ENCODE data around the gene TUBB4B.
A peak's percentile ranks its signal among the peaks of the same experiment; 100 is the strongest.
"Not testable (repeated sequence)": the region's sequence is repeated elsewhere in the genome, so short reads cannot be mapped to it uniquely, and the experiment has no call there.

The TUBB4B gene

GRCh38 chr9:137252555-137253506 lies 11.7 kb downstream of the TUBB4B start:
- no peak for DNase-seq (ENCODE audit: low spot score)

GRCh38 chr9:137253717-137254623 lies 12.9 kb downstream of the TUBB4B start:
- DNase-seq (ENCODE audit: low spot score), result no peak

DNA sequence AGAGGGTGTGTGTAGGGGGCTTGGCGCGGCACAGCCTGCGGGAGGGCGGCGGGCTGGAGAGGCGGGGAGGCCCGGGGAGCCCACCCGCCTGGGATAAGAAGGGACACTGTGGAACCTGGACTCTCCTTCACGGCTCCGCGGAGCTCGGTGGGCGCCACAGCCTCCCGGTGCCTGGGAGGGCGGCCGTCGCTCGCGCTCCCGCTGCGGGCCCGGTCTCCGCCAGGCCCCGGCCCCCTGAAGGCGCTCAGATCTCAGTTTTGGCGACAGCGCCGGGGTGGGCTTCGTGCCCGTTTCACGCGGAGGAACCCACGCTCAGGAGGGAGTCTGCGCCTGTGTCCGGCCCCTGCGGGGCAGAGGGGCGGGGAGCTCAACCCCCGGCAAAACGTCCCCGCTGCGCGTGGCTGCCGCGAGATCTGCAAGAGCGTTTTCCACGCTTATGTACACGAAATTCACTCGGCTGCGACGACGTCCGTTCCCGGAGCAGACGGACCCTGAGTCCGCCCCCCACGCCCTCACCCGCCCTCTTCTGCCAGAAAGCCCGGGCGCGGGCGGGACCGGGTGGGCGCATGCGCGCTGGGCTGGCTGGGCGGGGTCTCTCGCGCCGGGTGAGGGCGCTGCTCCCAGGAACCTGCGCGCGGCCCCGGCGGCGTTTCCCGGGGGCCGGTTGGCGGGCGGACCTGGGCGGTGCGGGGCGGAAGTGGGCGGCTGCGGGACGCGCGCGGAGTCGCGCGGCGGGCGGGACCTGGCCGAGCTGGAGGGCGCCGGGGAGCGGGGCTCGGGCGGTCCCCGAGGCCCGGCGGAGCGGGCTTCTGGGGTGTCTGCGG lies 13.7 kb downstream of the TUBB4B start, which contains the start of gene NELFB:
NELFB (plus strand) TSS at position 704 of the 824 bp plus-strand sequence.
- peak; percentile 93 for DNase-seq (ENCODE audit: low spot score)

DNA sequence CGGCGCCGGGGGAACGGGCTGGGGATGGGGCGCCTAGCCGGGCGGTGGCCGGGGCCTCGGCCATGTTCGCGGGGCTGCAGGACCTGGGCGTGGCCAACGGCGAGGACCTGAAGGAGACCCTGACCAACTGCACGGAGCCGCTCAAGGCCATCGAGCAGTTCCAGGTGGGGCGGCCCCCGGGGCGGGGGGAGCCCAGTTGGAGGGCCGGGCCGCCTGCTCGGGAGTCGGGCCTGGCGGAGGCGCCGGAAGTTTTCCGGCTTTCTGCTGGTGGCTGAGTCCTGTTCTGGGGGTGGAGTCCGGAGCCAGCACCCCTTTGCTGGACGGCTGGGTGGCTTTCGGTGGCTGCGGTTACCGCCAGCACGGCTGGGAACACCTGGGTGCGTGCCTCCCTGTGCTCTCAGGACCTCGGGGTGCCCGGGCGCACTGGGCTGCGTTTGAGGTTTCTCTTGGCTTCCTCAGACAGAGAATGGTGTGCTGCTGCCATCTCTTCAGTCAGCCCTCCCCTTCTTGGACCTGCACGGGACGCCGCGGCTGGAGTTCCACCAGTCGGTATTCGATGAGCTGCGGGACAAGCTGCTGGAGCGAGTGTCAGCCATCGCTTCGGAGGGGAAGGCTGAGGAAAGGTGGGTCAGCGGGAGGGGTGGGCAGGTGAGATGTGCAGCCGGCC lies 14.5 kb downstream of the TUBB4B start:
- peak; percentile 29 for DNase-seq (ENCODE audit: low spot score)

DNA sequence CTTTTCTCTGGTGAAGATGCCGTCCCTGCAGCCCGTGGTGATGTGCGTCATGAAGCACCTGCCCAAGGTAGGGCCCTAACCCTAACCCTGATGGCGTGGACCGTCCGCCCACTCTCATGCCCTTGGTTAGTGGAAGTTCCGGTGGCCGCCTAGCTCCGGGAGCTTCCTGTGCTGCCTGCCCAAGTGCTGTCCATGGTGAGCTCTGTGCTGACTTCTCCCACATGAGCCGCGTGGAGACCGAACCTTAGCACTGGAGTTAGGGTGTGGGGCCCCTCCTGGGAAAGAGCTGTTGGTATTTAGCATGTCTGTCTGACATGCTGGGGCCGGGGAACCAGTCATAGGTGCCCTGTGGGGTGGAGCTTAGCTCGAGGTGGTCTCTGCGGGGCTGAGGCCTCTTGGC lies 15.3 kb downstream of the TUBB4B start:
- no peak for DNase-seq (ENCODE audit: low spot score)

GRCh38 chr9:137256856-137257255 lies 15.8 kb downstream of the TUBB4B start:
- no peak for DNase-seq (ENCODE audit: low spot score)

GRCh38 chr9:137262173-137262908 lies 21.3 kb downstream of the TUBB4B start:
- DNase-seq (ENCODE audit: low spot score), result not testable (repeated sequence)

DNA sequence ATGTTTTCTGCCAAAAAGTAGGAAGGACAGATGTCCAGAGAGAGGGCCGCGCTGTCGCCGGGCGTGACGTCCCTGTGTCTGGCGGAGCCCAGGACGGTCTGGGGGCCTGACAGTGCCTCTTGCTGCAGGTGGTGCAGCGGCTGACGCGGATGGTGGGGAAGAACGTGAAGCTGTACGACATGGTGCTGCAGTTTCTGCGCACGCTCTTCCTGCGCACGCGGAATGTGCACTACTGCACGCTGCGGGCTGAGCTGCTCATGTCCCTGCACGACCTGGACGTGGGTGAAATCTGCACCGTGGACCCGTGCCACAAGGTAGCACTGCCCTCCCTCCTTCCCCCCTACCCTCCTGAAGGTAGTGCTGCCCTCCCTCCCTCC lies 21.8 kb downstream of the TUBB4B start:
- no peak for DNase-seq (ENCODE audit: low spot score)

DNA sequence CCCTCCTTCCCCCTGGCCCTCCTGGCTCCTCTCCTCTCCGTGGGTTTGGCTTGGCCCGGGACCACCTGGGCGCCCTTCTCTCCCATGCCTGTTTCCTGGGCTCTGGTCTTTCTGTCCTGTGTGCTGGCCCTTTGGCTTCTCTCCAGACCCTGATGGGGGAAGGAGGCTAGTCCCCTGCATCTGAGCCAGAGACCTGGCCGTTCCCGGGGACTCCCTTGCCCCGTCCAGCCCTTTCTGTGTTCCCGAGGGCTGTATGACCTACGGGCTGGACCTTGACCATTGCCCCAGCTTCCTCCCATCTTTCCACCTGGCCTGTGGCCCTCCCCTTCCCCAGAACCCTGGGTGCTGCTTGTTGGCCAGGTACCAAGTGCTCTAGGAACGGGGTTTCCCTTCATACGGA lies 22.4 kb downstream of the TUBB4B start:
- DNase-seq (ENCODE audit: low spot score), result no peak

DNA sequence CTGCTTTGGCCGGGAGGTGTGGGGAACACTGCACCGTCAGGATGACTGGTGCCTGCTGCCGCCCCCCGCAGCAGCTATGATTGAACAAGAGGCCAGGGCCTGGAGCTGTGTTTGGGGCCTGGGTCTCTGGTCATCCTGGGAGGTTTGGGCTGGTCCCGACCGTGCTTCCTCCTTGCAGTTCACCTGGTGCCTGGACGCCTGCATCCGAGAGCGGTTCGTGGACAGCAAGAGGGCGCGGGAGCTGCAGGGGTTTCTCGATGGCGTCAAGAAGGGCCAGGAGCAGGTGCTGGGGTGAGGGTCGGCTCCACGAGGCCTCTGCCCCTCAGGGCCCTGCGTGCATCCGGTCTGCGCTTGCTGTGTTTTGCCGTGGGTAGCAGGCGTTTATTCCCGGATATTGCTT lies 23.0 kb downstream of the TUBB4B start:
- DNase-seq (ENCODE audit: low spot score), result no peak

DNA sequence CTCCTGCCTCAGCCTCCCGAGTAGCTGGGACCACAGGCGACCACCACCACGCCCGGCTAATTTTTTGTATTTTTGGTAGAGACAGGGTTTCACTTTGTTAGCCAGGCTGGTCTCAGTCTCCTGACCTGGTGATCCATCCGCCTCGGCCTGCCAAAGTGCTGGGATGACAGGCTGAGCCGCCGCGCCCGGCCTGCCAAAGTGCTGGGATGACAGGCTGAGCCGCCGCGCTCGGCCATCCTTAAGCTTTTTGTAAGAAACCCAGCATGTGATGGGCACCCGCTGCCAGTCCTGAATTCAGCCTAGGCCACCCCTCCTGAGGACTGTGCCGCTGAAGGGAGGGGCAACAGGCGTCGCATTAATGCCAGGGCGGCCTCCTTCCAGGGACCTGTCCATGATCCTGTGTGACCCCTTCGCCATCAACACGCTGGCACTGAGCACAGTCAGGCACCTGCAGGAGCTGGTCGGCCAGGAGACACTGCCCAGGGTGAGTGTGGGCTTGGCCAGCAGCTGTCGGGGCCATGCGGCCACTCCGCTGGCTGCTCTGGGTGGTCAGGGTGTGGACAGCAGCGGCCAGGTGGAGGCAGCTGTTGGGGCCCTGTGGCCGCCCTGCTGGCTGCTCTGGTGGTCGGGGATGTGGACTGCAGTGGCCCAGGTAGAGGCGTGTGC lies 24.5 kb downstream of the TUBB4B start:
- DNase-seq (ENCODE audit: low spot score), result no peak

DNA sequence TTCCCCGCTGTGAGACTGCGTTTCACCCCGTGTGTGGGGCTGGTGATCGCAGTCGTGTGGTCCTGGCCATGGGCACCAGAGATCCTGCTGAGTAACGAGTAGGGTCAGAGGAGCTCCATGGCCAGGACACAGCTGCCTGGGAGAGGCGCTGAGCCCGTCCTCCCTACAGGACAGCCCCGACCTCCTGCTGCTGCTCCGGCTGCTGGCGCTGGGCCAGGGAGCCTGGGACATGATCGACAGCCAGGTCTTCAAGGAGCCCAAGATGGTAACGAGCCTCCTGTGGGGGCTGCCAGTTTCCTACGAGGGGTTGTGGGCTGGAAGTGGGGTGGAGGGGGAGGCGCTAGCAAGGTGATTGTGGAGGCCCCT lies 25.1 kb downstream of the TUBB4B start:
- no peak for DNase-seq (ENCODE audit: low spot score)

- DNase-seq (ENCODE audit: low spot score), result no peak
Measured at GRCh38 chr9:137266585-137267453, 25.7 kb downstream of the TUBB4B start.

DNA sequence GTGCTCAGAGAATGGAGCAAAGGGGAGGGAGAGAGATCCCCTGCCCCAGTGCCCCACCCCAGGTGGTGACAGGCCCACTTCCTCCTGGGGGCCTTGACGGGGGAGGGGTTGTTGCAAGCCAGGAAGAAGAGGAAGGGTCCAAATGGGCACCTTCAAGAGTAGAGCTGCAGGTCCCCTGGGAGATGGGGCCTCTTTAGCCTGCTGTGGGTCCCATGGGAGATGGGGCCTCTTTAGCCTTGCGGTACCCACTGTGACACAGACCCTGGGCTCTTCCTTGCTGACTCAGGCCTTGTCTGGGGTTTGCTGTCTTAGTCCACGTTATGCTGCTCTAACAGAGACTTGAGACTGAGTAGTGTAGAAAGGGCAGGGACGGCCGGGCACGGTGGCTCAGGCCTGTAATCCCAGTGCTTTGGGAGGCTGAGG lies 26.9 kb downstream of the TUBB4B start:
- no peak for DNase-seq (ENCODE audit: low spot score)

DNA sequence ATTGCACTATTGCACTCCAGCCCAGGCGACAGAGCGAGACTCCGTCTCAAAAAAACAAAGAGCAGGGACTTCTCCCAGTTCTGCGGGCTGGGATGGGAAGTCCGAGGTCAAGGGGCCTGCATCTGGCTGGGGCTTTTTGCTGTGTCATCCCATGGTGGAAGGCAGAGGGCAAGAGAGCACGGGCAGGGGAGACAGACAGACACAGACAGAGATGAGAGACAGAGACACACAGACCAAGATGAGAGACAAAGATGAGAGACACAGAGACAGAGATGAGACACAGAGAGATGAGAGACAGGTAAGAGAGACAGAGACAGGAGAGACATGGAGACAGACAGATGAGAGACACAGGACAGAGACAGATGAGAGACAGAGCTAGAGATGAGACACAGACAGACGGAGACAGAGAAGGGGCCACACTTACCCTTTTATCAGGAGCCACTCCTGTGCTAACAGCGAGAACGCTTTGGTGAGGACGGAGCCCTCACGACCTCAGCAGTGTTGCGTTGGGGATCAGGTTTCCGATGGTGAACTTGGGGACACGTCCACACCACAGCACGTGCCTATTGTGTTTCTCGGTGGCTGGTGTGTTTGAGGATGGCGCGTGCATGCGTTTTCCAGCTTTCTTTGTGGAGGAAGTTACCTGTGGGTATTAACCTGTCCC lies 27.6 kb downstream of the TUBB4B start:
- DNase-seq (ENCODE audit: low spot score), result no peak

- DNase-seq (ENCODE audit: low spot score), result no peak
Measured at GRCh38 chr9:137269231-137269772, 28.2 kb downstream of the TUBB4B start.

DNA sequence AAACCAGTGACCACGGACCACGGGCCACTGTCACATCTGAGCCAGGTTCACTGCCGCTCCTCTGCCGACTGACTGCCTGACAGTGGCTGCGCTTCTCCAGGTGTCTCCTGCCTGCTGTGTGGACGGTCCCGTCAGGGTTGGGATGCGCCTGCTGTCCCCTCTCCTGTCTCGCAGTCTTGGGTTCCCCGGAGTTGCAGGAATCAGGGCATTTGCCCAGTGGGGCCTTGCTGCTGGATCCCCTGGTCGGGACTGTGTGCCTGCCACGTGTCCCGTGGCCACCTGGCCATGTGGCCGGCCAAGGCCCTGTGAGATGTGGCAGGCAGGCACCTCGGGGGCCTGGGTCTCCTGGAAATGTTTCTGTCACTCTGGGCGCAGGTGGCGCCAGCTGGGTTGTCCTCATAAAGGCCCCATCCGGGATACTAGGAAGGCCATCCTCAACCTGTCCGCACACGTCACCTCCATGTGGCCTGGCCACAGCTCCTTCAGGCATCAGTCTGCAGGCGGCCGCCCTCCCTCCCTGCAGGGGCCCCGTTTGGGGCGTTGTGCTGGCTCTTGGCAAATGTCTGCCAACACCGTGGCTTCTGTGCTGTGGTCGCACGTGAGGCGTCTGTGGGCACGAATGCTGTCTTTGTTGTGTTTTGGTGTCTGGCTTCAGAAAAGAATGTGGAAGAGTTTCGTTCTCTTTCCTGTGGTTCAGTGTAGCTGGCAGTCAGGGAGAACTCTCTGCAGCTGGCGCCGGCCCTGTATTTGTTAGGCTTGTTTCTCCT lies 30.0 kb downstream of the TUBB4B start:
- peak; percentile 34 for DNase-seq (ENCODE audit: low spot score)
